OCI-LY1 (cell line): Measurements from ENCODE around the gene USP10.

Experiments used
- CTCF ChIP-seq: fragments of 200-600 bp; sonication (generic), shearing (Covaris generic); IDR thresholded peaks from 2 replicates; pipeline ENCODE4 v1.5.1; 2017; ENCODE audit warnings: mild to moderate bottlenecking, antibody characterized with exemption, low read length, moderate library complexity, mixed read lengths
- EZH2 ChIP-seq: fragments of 200-600 bp; sonication (generic), shearing (Covaris generic); IDR thresholded peaks from 2 replicates; pipeline ENCODE4 v1.8.0; 2017; ENCODE audit warnings: borderline replicate concordance, mixed run types, mild to moderate bottlenecking, antibody characterized with exemption, low read length, moderate library complexity, mixed read lengths

GRCh38 chr16:84730406-84731106 is 30.8 kb downstream of the USP10 start:
- TF ChIP-seq CTCF (no peak), EZH2 (no peak)
